ENCODE results near the gene TESK2. TPM values are rescaled to one million over a fixed set of nuclear protein-coding genes. Genes with fewer than 3 reads are reported as not detected.

TESK2 gene
- polyA plus RNA-seq, 1 of the 3 experiments (the other 2 are of a cell fraction): 1.3 TPM

DNA sequence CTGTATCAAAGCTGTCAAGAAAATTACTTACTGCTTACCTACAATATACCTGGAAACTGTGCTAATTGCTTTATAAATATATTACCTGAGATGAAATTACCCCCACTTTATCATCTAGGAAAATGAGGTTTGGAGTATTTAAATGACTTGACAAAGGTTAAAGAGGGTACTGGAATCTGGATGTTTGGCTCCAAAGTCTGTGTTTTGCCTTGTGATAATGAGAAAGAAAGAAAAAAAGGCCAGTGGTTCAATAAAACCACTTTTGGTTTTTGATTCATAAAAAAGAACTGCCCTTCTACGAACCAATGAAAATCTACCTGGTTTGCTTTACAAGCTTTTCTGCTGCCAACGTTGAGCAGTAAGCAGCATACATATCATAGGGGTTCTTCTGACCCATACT is 89.4 kb downstream of the TESK2 start:
- H3K36me3 ChIP-seq (replicated peaks in 1 of 2; ENCODE audit: control insufficient read depth in 1 of 2, insufficient read depth in 2 of 2, low read length in 1 of 2): no peaks in the 10 kb centered on the region
- 60% methylated on average over 2 of the region's 2 CpGs for WGBS (ENCODE audit: low lambda C conversion rate)
- H3K79me2 ChIP-seq (ENCODE audit: insufficient read depth): no peaks in the 10 kb centered on the region
- H3K27ac ChIP-seq (ENCODE audit: low read depth in 2 of 2, low read length in 1 of 2): no peak overlapping the region
- H3K27me3 ChIP-seq (ENCODE audit: insufficient read depth): no peaks in the 10 kb centered on the region
- H3K9me2 ChIP-seq: no peaks in the 10 kb centered on the region
- ChIA-PET CTCF (no interaction called here), POLR2A (no interaction called here)
- H3K4me3 ChIP-seq (ENCODE audit: low read depth in 2 of 2, low read length in 1 of 2): no peak overlapping the region
- H3K4me1 ChIP-seq (ENCODE audit: control insufficient read depth in 1 of 2, insufficient read depth in 2 of 2, low read depth in 1 of 2, low read length in 1 of 2): no peaks in the 10 kb centered on the region
- TF ChIP-seq EP300 (IDR thresholded peaks at IDR 0.05; ENCODE audit: borderline replicate concordance in 1 of 2, low read depth in 1 of 2, low read length in 1 of 2): no peak
- TF ChIP-seq YY1 (IDR thresholded peaks at IDR 0.05; ENCODE audit: low read depth): no peak
- no peak for TF ChIP-seq NRF1 (IDR thresholded peaks at IDR 0.05; ENCODE audit: low read depth, low read length)
- TF ChIP-seq POLR2AphosphoS5 (IDR thresholded peaks at IDR 0.05; ENCODE audit: low read depth, low read length): no peak
- no peak for TF ChIP-seq RAD21 (IDR thresholded peaks at IDR 0.05; ENCODE audit: low read length)
- TF ChIP-seq TCF12 (IDR thresholded peaks at IDR 0.05): no peak
- TF ChIP-seq TAF1 (IDR thresholded peaks at IDR 0.05; ENCODE audit: borderline replicate concordance, low read depth, low read length): no peak
- TF ChIP-seq RXRA (IDR thresholded peaks at IDR 0.05; ENCODE audit: borderline replicate concordance, low read depth): no peak
- TF ChIP-seq, protein P1, sequence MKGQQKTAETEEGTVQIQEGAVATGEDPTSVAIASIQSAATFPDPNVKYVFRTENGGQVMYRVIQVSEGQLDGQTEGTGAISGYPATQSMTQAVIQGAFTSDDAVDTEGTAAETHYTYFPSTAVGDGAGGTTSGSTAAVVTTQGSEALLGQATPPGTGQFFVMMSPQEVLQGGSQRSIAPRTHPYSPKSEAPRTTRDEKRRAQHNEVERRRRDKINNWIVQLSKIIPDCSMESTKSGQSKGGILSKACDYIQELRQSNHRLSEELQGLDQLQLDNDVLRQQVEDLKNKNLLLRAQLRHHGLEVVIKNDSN (IDR thresholded peaks at IDR 0.05; ENCODE audit: borderline replicate concordance, low read depth): no peak
- TF ChIP-seq, protein P2, sequence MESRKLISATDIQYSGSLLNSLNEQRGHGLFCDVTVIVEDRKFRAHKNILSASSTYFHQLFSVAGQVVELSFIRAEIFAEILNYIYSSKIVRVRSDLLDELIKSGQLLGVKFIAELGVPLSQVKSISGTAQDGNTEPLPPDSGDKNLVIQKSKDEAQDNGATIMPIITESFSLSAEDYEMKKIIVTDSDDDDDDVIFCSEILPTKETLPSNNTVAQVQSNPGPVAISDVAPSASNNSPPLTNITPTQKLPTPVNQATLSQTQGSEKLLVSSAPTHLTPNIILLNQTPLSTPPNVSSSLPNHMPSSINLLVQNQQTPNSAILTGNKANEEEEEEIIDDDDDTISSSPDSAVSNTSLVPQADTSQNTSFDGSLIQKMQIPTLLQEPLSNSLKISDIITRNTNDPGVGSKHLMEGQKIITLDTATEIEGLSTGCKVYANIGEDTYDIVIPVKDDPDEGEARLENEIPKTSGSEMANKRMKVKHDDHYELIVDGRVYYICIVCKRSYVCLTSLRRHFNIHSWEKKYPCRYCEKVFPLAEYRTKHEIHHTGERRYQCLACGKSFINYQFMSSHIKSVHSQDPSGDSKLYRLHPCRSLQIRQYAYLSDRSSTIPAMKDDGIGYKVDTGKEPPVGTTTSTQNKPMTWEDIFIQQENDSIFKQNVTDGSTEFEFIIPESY (IDR thresholded peaks at IDR 0.05; ENCODE audit: borderline replicate concordance, low read depth): no peak
- no peak for TF ChIP-seq MEF2A (IDR thresholded peaks at IDR 0.05; ENCODE audit: borderline replicate concordance, low read depth)
- no peak for TF ChIP-seq FOXM1 (IDR thresholded peaks at IDR 0.05; ENCODE audit: low read depth)
- no peaks in the 10 kb centered on the region for H3F3A ChIP-seq (replicated peaks; ENCODE audit: insufficient read depth)
- no peak for DNase-seq
- H3K4me2 ChIP-seq: no peak overlapping the region
- H2AFZ ChIP-seq (ENCODE audit: low read depth): no peak overlapping the region
- no peak overlapping the region for H3K9ac ChIP-seq
- no peaks in the 10 kb centered on the region for H4K20me1 ChIP-seq (ENCODE audit: insufficient read depth)
- no peaks in the 10 kb centered on the region for H3K9me3 ChIP-seq

- Histone ChIP-seq H3F3A (replicated peaks; ENCODE audit: insufficient read depth) (no peaks in the 10 kb centered on the region), H3K4me2 (no peak overlapping the region), H3K79me2 (ENCODE audit: insufficient read depth) (no peaks in the 10 kb centered on the region), H3K4me1 (ENCODE audit: control insufficient read depth in 1 of 2, insufficient read depth in 2 of 2, low read depth in 1 of 2, low read length in 1 of 2) (no peaks in the 10 kb centered on the region), H3K27ac (ENCODE audit: low read depth in 2 of 2, low read length in 1 of 2) (no peak overlapping the region), H2AFZ (ENCODE audit: low read depth) (no peak overlapping the region), H3K9ac (no peak overlapping the region), H3K9me2 (no peaks in the 10 kb centered on the region), H3K9me3 (no peaks in the 10 kb centered on the region), H3K36me3 (replicated peaks in 1 of 2; ENCODE audit: control insufficient read depth in 1 of 2, insufficient read depth in 2 of 2, low read length in 1 of 2) (no peaks in the 10 kb centered on the region), H3K27me3 (ENCODE audit: insufficient read depth) (no peaks in the 10 kb centered on the region), H4K20me1 (ENCODE audit: insufficient read depth) (no peaks in the 10 kb centered on the region), H3K4me3 (ENCODE audit: low read depth in 2 of 2, low read length in 1 of 2) (no peak overlapping the region)
- CTCF ChIA-PET: interaction anchor here (1.2 kb wide), 1 partner anchor 93 kb away, joined by 4 read pairs; no protein-coding TSS in a partner anchor
- 84% methylated on average over 3 of the region's 3 CpGs for WGBS (ENCODE audit: low lambda C conversion rate)
- POLR2A ChIA-PET: no interaction called here
- DNase-seq: no peak
- TF ChIP-seq USF2 (IDR thresholded peaks at IDR 0.05; ENCODE audit: borderline replicate concordance, low read depth, low read length) (no peak), RXRA (IDR thresholded peaks at IDR 0.05; ENCODE audit: borderline replicate concordance, low read depth) (no peak), FOSL2 (IDR thresholded peaks at IDR 0.05; ENCODE audit: borderline replicate concordance, low read depth) (no peak), GABPA (IDR thresholded peaks at IDR 0.05; ENCODE audit: low read depth) (no peak), FOXM1 (IDR thresholded peaks at IDR 0.05; ENCODE audit: low read depth) (no peak), EP300 (IDR thresholded peaks at IDR 0.05; ENCODE audit: borderline replicate concordance in 1 of 2, low read depth in 1 of 2, low read length in 1 of 2) (no peak), POLR2AphosphoS5 (IDR thresholded peaks at IDR 0.05; ENCODE audit: low read depth, low read length) (no peak), RAD21 (IDR thresholded peaks at IDR 0.05; ENCODE audit: low read length) (no peak), RCOR1 (IDR thresholded peaks at IDR 0.05; ENCODE audit: low read length) (no peak), TAF1 (IDR thresholded peaks at IDR 0.05; ENCODE audit: borderline replicate concordance, low read depth, low read length) (no peak), PBX3 (IDR thresholded peaks at IDR 0.05) (no peak), NFIC (IDR thresholded peaks at IDR 0.05; ENCODE audit: borderline replicate concordance) (no peak), MXI1 (IDR thresholded peaks at IDR 0.05; ENCODE audit: low read depth, low read length) (no peak)
- TF ChIP-seq, protein P2 (IDR thresholded peaks at IDR 0.05; ENCODE audit: borderline replicate concordance, low read depth): no peak
These were observed 90.9 kb downstream of the TESK2 start for GRCh38 chr1:45400049-45400448.
